Measurements from ENCODE around the gene FOXI1.

FOXI1 gene

DNA sequence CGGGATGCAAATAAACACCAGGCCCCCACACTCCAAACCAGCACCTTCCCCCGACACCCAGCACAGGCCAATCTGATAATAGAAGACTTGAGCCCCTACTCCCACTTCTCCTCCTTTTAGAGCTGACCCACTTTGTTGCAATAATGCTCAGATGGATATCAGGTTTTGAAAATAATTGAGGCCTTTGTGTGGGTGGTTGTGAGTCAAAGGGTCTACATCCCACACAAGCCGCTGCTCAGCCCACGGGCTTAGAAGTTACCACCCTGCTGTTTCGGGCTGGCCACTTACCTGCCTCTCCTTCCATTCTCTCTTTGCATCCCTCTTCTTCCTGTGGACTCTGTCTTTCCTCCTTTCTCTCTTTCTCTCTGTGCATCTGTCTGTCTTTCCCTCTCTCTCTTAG lies 36.2 kb upstream of the FOXI1 start:
- TF ChIP-seq, protein P1, sequence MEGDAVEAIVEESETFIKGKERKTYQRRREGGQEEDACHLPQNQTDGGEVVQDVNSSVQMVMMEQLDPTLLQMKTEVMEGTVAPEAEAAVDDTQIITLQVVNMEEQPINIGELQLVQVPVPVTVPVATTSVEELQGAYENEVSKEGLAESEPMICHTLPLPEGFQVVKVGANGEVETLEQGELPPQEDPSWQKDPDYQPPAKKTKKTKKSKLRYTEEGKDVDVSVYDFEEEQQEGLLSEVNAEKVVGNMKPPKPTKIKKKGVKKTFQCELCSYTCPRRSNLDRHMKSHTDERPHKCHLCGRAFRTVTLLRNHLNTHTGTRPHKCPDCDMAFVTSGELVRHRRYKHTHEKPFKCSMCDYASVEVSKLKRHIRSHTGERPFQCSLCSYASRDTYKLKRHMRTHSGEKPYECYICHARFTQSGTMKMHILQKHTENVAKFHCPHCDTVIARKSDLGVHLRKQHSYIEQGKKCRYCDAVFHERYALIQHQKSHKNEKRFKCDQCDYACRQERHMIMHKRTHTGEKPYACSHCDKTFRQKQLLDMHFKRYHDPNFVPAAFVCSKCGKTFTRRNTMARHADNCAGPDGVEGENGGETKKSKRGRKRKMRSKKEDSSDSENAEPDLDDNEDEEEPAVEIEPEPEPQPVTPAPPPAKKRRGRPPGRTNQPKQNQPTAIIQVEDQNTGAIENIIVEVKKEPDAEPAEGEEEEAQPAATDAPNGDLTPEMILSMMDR (IDR thresholded peaks at IDR 0.05; ENCODE audit: low read depth, low read length): no peak
- no peak for DNase-seq (ENCODE audit: extremely low read depth, low read depth)

GRCh38 chr5:170070556-170071412 lies 34.9 kb upstream of the FOXI1 start:
- DNase-seq (ENCODE audit: extremely low read depth, low read depth): peak; percentile 1
- TF ChIP-seq, protein P1 (IDR thresholded peaks at IDR 0.05; ENCODE audit: low read depth, low read length): peak; percentile 67

DNA sequence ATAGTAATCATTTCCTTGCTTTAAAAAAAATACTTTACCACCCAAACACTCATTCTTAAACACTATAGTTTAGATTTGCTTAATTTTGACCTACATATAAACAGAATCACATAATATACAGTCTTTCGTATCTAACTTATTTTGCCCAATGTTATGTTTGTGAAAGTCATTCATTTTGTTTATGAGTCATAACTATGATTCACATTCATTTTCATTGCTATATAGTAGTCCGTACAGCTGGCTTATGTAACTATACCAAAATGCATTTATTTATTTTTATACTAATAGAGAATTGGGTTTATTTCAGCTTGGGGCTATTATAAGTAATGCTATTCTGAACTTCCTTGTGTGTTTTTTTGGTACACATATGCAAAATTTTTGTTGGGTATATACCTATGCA lies 33.9 kb upstream of the FOXI1 start:
- no peak for DNase-seq (ENCODE audit: extremely low read depth, low read depth)
- TF ChIP-seq, protein P1 (IDR thresholded peaks at IDR 0.05; ENCODE audit: low read depth, low read length): no peak

GRCh38 chr5:170075696-170076095 lies 30.0 kb upstream of the FOXI1 start:
- TF ChIP-seq, protein P1 (IDR thresholded peaks at IDR 0.05; ENCODE audit: low read depth, low read length): no peak
- no peak for DNase-seq (ENCODE audit: extremely low read depth, low read depth)

GRCh38 chr5:170076211-170076610 lies 29.5 kb upstream of the FOXI1 start:
- TF ChIP-seq, protein P1 (IDR thresholded peaks at IDR 0.05; ENCODE audit: low read depth, low read length): no peak

DNA sequence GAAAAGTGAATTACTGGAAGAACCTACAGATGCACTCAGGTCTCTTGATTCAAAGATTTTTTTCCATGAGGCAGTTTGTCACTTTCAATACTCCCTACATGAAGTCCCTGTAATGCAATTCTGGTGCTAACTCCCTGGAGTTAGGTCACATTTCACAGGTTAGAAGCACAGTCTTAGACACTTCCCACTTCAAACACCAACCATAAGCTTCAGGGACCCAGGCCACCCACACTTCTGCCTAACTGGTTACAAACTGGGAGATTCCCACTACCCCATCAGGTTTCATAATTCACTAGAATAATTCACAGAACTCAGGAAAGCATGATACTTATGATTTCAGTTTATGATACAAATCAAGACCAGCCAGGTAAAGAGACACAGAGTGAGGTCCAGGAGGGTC lies 29.0 kb upstream of the FOXI1 start:
- TF ChIP-seq, protein P1 (IDR thresholded peaks at IDR 0.05; ENCODE audit: low read depth, low read length): no peak
- no peak for DNase-seq (ENCODE audit: extremely low read depth, low read depth)

More at GRCh38 chr5:170076211-170076610, 29.5 kb upstream of the FOXI1 start:
- no peak for DNase-seq (ENCODE audit: extremely low read depth, low read depth)

- no peak for DNase-seq (ENCODE audit: extremely low read depth, low read depth)
- TF ChIP-seq, protein P1 (IDR thresholded peaks at IDR 0.05; ENCODE audit: low read depth, low read length): no peak
Observed at GRCh38 chr5:170077526-170077925, 28.2 kb upstream of the FOXI1 start.

Data from AG09319 (cell line).